H9 (cell line): ENCODE data around the gene RASGRF1. TPM values are rescaled to one million over a fixed set of nuclear protein-coding genes. Genes with fewer than 3 reads are reported as not detected.

Experiments used
- DNase-seq: peaks from one replicate; pipeline ENCODE4 v3.0.0-alpha.2; 2017
- H2AFZ ChIP-seq: one replicate; pipeline ENCODE4 v1.6.1; 2013; ENCODE audit warnings: mild to moderate bottlenecking, low read length, control low read depth, moderate library complexity
- H2AK5ac ChIP-seq: 2 replicates; pipeline ENCODE4 v1.6.1; 2013; ENCODE audit warnings: low read length, control low read depth, mixed read lengths; ENCODE audit not compliant: insufficient read length
- H2BK120ac ChIP-seq: one replicate; pipeline ENCODE4 v1.6.1; 2013; ENCODE audit warnings: low read depth, mild to moderate bottlenecking, low read length, control low read depth, inconsistent platforms; ENCODE audit not compliant: poor library complexity, severe bottlenecking
- H2BK12ac ChIP-seq: 2 replicates; pipeline ENCODE4 v1.6.1; 2013; ENCODE audit warnings: low read length, control low read depth, mixed read lengths, low read depth; ENCODE audit not compliant: insufficient read length
- H2BK15ac ChIP-seq: 2 replicates; pipeline ENCODE4 v1.6.1; 2013; ENCODE audit warnings: low read depth, low read length, control low read depth
- H2BK20ac ChIP-seq: one replicate; pipeline ENCODE4 v1.6.1; 2013; ENCODE audit warnings: low read depth, mild to moderate bottlenecking, low read length, control low read depth, inconsistent platforms; ENCODE audit not compliant: poor library complexity, severe bottlenecking
- H2BK5ac ChIP-seq: 2 replicates; pipeline ENCODE4 v1.6.1; 2013; ENCODE audit warnings: low read length, control low read depth, mixed read lengths; ENCODE audit not compliant: insufficient read length
- H3K14ac ChIP-seq: 2 replicates; pipeline ENCODE4 v1.6.1; 2013; ENCODE audit warnings: low read length, control low read depth; ENCODE audit not compliant: insufficient read depth
- H3K18ac ChIP-seq: 2 replicates; pipeline ENCODE4 v1.6.1; 2013; ENCODE audit warnings: low read depth, mild to moderate bottlenecking, mixed read lengths, low read length, control low read depth; ENCODE audit not compliant: insufficient read length
- H3K23ac ChIP-seq: 2 replicates; pipeline ENCODE4 v1.6.1; 2013; ENCODE audit warnings: low read length, control low read depth, mixed read lengths, low read depth; ENCODE audit not compliant: insufficient read length
- H3K23me2 ChIP-seq: 2 replicates; pipeline ENCODE4 v1.6.1; 2013; ENCODE audit warnings: low read depth, mild to moderate bottlenecking, mixed read lengths, low read length, control low read depth; ENCODE audit not compliant: insufficient read length, poor library complexity, severe bottlenecking
- H3K27ac ChIP-seq: 2 replicates; pipeline ENCODE4 v1.5.1; 2013; ENCODE audit warnings: low read length, control low read depth, mixed read lengths, low read depth; ENCODE audit not compliant: insufficient read length
- H3K27me3 ChIP-seq: 2 replicates; pipeline ENCODE4 v1.6.1; 2013; ENCODE audit warnings: low read length, control low read depth, inconsistent platforms; ENCODE audit not compliant: insufficient read depth
- H3K4ac ChIP-seq: 2 replicates; pipeline ENCODE4 v1.6.1; 2013; ENCODE audit warnings: low read depth, mild to moderate bottlenecking, control low read depth, inconsistent platforms, low read length, moderate library complexity
- H3K4me1 ChIP-seq: 2 replicates; pipeline ENCODE4 v1.6.1; 2013; ENCODE audit warnings: low read length, control low read depth, inconsistent platforms; ENCODE audit not compliant: insufficient read depth
- H3K4me2 ChIP-seq: 2 replicates; pipeline ENCODE4 v1.6.1; 2013; ENCODE audit warnings: low read length, control low read depth, mixed read lengths; ENCODE audit not compliant: insufficient read length, insufficient read depth
- H3K56ac ChIP-seq: 2 replicates; pipeline ENCODE4 v1.6.1; 2013; ENCODE audit warnings: low read depth, mild to moderate bottlenecking, mixed read lengths, low read length, control low read depth; ENCODE audit not compliant: insufficient read length
- H3K79me1 ChIP-seq: 2 replicates; pipeline ENCODE4 v1.6.1; 2013; ENCODE audit warnings: low read depth, mild to moderate bottlenecking, moderate library complexity, low read length, control low read depth, inconsistent platforms; ENCODE audit not compliant: insufficient read depth, poor library complexity, severe bottlenecking
- H3K79me2 ChIP-seq: 2 replicates; pipeline ENCODE4 v1.6.1; 2013; ENCODE audit warnings: low read length, control low read depth, inconsistent platforms; ENCODE audit not compliant: insufficient read depth
- H3K9ac ChIP-seq: 2 replicates; pipeline ENCODE4 v1.6.1; 2013; ENCODE audit warnings: low read length, control low read depth, mixed read lengths; ENCODE audit not compliant: insufficient read length; ENCODE audit errors: extremely low read depth
- H3K9me3 ChIP-seq: one replicate; pipeline ENCODE4 v1.6.1; 2013; ENCODE audit warnings: low read depth, low read length, inconsistent platforms; ENCODE audit not compliant: control insufficient read depth
- H3T11ph ChIP-seq: one replicate; pipeline ENCODE4 v1.6.1; 2013; ENCODE audit warnings: mild to moderate bottlenecking, low read length, control low read depth, inconsistent platforms
- H4K20me1 ChIP-seq: one replicate; pipeline ENCODE4 v1.6.1; 2013; ENCODE audit not compliant: control insufficient read depth, insufficient read length, insufficient read depth
- H4K5ac ChIP-seq: 2 replicates; pipeline ENCODE4 v1.6.1; 2013; ENCODE audit warnings: low read depth, mild to moderate bottlenecking, mixed read lengths, low read length, control low read depth; ENCODE audit not compliant: insufficient read length
- H4K8ac ChIP-seq: replicated peaks from 2 replicates; pipeline ENCODE4 v1.6.1; 2013; ENCODE audit warnings: low read length, control low read depth, mixed read lengths, low read depth; ENCODE audit not compliant: insufficient read length
- H4K91ac ChIP-seq: 2 replicates; pipeline ENCODE4 v1.6.1; 2013; ENCODE audit warnings: low read depth, mild to moderate bottlenecking, moderate library complexity, mixed read lengths, low read length, control low read depth; ENCODE audit not compliant: insufficient read length
- H3K27ac Mint-ChIP-seq, 3 experiments: 2 replicates in 2 of 3; 3 replicates in 1 of 3; pipeline ENCODE4 v1.8.0; 2020 to 2021; ENCODE audit warnings: mixed read lengths in 3 of 3, mild to moderate bottlenecking in 1 of 3, moderate library complexity in 1 of 3
- H3K27me3 Mint-ChIP-seq: 2 replicates; pipeline ENCODE4 v1.8.0; 2021; ENCODE audit warnings: low read depth, mild to moderate bottlenecking, moderate library complexity, mixed read lengths
- H3K36me3 Mint-ChIP-seq, 3 experiments: 2 replicates in 2 of 3; 3 replicates in 1 of 3; pipeline ENCODE4 v1.8.0; 2020 to 2021; ENCODE audit warnings: low read depth in 3 of 3, mixed read lengths in 3 of 3; ENCODE audit not compliant: insufficient read depth in 1 of 3
- H3K4me1 Mint-ChIP-seq, 2 experiments: 2 replicates each; pipeline ENCODE4 v1.8.0; 2020; ENCODE audit warnings: mixed read lengths in 2 of 2
- H3K4me3 Mint-ChIP-seq, 2 experiments: 2 replicates in 1 of 2; 3 replicates in 1 of 2; pipeline ENCODE4 v1.8.0; 2020 to 2021; ENCODE audit warnings: mild to moderate bottlenecking in 2 of 2, mixed read lengths in 2 of 2, moderate library complexity in 1 of 2
- H3K9me3 Mint-ChIP-seq, 2 experiments: 2 replicates in 1 of 2; 3 replicates in 1 of 2; pipeline ENCODE4 v1.8.0; 2020; ENCODE audit warnings: mild to moderate bottlenecking in 2 of 2, mixed read lengths in 2 of 2, moderate library complexity in 1 of 2
- CTCF ChIP-seq: fragments of 200-600 bp; sonication (generic); conservative IDR thresholded peaks from 3 replicates; pipeline ENCODE4 v1.8.0; 2021; ENCODE audit warnings: antibody characterized with exemption, mild to moderate bottlenecking
- WGBS: extraction: QIAGEN DNeasy Blood & Tissue Kit; methylation state at CpG from one replicate; pipeline ENCODE4 v1.1.7; 2013; ENCODE audit warnings: missing lambda C conversion rate, low lambda C conversion rate, mixed read lengths; ENCODE audit not compliant: insufficient read length; ENCODE audit errors: extremely low coverage; 5-methylcytosine and 5-hydroxymethylcytosine counted together
- total RNA-seq: library from RNA; stranded (reverse); gene quantifications from 2 replicates; pipeline ENCODE4 v1.2.1, GENCODE V29; 2021

Gene RASGRF1
- total RNA-seq, 1 experiment from 2014 or later: 0.48 TPM

GRCh38 chr15:78983146-78983918 is 107.2 kb downstream of the RASGRF1 start:
- DNase-seq: no peak
- no peaks in the 10 kb centered on the region for H3K36me3 Mint-ChIP-seq

More at GRCh38 chr15:78983146-78983918, 107.2 kb downstream of the RASGRF1 start:
- Histone ChIP-seq H2BK15ac (no peak overlapping the region), H3K9ac (no peak overlapping the region), H3K27ac (no peak overlapping the region), H4K91ac (no peak overlapping the region), H2BK12ac (no peak overlapping the region), H3K4me2 (no peak overlapping the region), H2BK5ac (no peak overlapping the region), H4K8ac (no peak overlapping the region), H2AFZ (no peak overlapping the region), H3K79me1 (no peaks in the 10 kb centered on the region), H4K20me1 (no peaks in the 10 kb centered on the region), H3K14ac (no peak overlapping the region), H3K23me2 (no peaks in the 10 kb centered on the region), H2BK20ac (no peak overlapping the region), H3K4ac (no peak overlapping the region), H3K4me1 (no peaks in the 10 kb centered on the region), H2AK5ac (no peak overlapping the region), H3T11ph (no peak overlapping the region), H2BK120ac (no peak overlapping the region), H3K9me3 (no peaks in the 10 kb centered on the region), H3K23ac (no peak overlapping the region), H4K5ac (no peak overlapping the region), H3K27me3 (no peaks in the 10 kb centered on the region), H3K56ac (no peak overlapping the region), H3K18ac (no peak overlapping the region), H3K79me2 (no peaks in the 10 kb centered on the region)
- TF ChIP-seq CTCF: no peak
- no CpG with 5 or more reads among the region's 5 CpGs for WGBS
- no peaks in the 10 kb centered on the region for H3K9me3 Mint-ChIP-seq
- H3K27ac Mint-ChIP-seq: no peak overlapping the region
- H3K27me3 Mint-ChIP-seq: peaks cover 25% of the 10 kb centered on the region
- H3K4me3 Mint-ChIP-seq: no peak overlapping the region
- H3K4me1 Mint-ChIP-seq: peaks cover 0 to 11% of the 10 kb centered on the region in 2 experiments; a peak in 2 of 4 replicates
